Muscle layer of duodenum (tissue), 2 donors: ENCODE results near the gene FAM24B.
"Not testable (repeated sequence)": the region's sequence is repeated elsewhere in the genome, so short reads cannot be mapped to it uniquely, and the experiment has no call there.

Source experiments
- H3K27ac ChIP-seq: one replicate; pipeline ENCODE4 v1.7.0; 2013; ENCODE audit warnings: mild to moderate bottlenecking, low read length
- H3K27me3 ChIP-seq: one replicate; pipeline ENCODE4 v1.7.0; 2013; ENCODE audit warnings: low read depth, mild to moderate bottlenecking, control low read depth, low read length
- H3K36me3 ChIP-seq, 2 donors: one replicate each; pipeline ENCODE4 v1.7.0; 2013; ENCODE audit warnings: low read length in 2 of 2, control low read depth in 1 of 2, mild to moderate bottlenecking in 1 of 2; ENCODE audit not compliant: insufficient read depth in 2 of 2, control insufficient read depth in 1 of 2
- H3K4me1 ChIP-seq, 2 donors: one replicate each; pipeline ENCODE4 v1.7.0; 2013; ENCODE audit warnings: low read length in 2 of 2, mild to moderate bottlenecking in 2 of 2, control low read depth in 1 of 2, moderate library complexity in 1 of 2; ENCODE audit not compliant: insufficient read depth in 2 of 2, control insufficient read depth in 1 of 2
- H3K4me3 ChIP-seq, 2 donors: one replicate each; pipeline ENCODE4 v1.7.0; 2013; ENCODE audit warnings: low read length in 2 of 2, low read depth in 1 of 2, mild to moderate bottlenecking in 1 of 2
- H3K9me3 ChIP-seq, 2 donors: one replicate each; pipeline ENCODE4 v1.7.0; 2013; ENCODE audit warnings: low read length in 2 of 2, control low read depth in 1 of 2, mild to moderate bottlenecking in 1 of 2; ENCODE audit not compliant: control insufficient read depth in 1 of 2
- donor health status: healthy.

The FAM24B gene

GRCh38 chr10:122879339-122880273 is at the start of gene FAM24B:
Gene FAM24B, minus strand, starts transcription at chr10:122879581. Its CDS starts 29,066 bp downstream, at chr10:122850515.
- Histone ChIP-seq H3K27me3 (no peaks in the 10 kb centered on the region), H3K27ac (peak within 1 kb of the TSS; percentile 60), H3K4me1 (peaks cover 10 to 15% of the 10 kb centered on the region in 2 donors), H3K36me3 (no peaks in the 10 kb centered on the region), H3K9me3 (no peaks in the 10 kb centered on the region), H3K4me3 (peak within 1 kb of the TSS; percentile 87 to 89)

- Histone ChIP-seq H3K36me3 (no peaks in the 10 kb centered on the region), H3K27me3 (no peaks in the 10 kb centered on the region), H3K9me3 (peaks cover 0 to 3% of the 10 kb centered on the region in 2 donors), H3K4me3 (no peak overlapping the region), H3K4me1 (no peaks in the 10 kb centered on the region), H3K27ac (no peak overlapping the region)
Observed at GRCh38 chr10:122915700-122916099, 36.3 kb upstream of the FAM24B start.

- Histone ChIP-seq H3K27me3 (no peaks in the 10 kb centered on the region), H3K27ac (no peak overlapping the region), H3K4me3 (no peak overlapping the region), H3K4me1 (no peaks in the 10 kb centered on the region), H3K9me3 (peaks cover 0 to 3% of the 10 kb centered on the region in 2 donors), H3K36me3 (no peaks in the 10 kb centered on the region)
Observed at GRCh38 chr10:122911889-122912484, 32.6 kb upstream of the FAM24B start.

- H3K27ac ChIP-seq: no peak within 1 kb of the TSS
- H3K27me3 ChIP-seq: no peaks in the 10 kb centered on the region
- H3K36me3 ChIP-seq: no peaks in the 10 kb centered on the region
- no peaks in the 10 kb centered on the region for H3K9me3 ChIP-seq
- no peak within 1 kb of the TSS for H3K4me3 ChIP-seq
- no peaks in the 10 kb centered on the region for H3K4me1 ChIP-seq
Observed at GRCh38 chr10:122910310-122910709, 30.9 kb upstream of the FAM24B start, which contains the start of gene FAM24A. Gene FAM24A, plus strand, starts transcription at chr10:122910610. Its CDS starts 1,025 bp downstream, at chr10:122911635.

- H3K4me3 ChIP-seq, H3K36me3 ChIP-seq, H3K9me3 ChIP-seq, H3K27ac ChIP-seq, H3K27me3 ChIP-seq, H3K4me1 ChIP-seq: not testable (repeated sequence)
Observed at GRCh38 chr10:122903861-122904260, 24.5 kb upstream of the FAM24B start.

GRCh38 chr10:122894261-122894944 is 15.0 kb upstream of the FAM24B start:
- H3K27me3 ChIP-seq: no peaks in the 10 kb centered on the region
- H3K9me3 ChIP-seq: no peaks in the 10 kb centered on the region
- no peaks in the 10 kb centered on the region for H3K4me1 ChIP-seq
- H3K36me3 ChIP-seq: no peaks in the 10 kb centered on the region
- H3K4me3 ChIP-seq: no peak overlapping the region
- no peak overlapping the region for H3K27ac ChIP-seq

- Histone ChIP-seq H3K27ac (no peak overlapping the region), H3K27me3 (no peaks in the 10 kb centered on the region), H3K36me3 (no peaks in the 10 kb centered on the region), H3K4me3 (no peak overlapping the region), H3K9me3 (no peaks in the 10 kb centered on the region), H3K4me1 (peaks cover 5 to 7% of the 10 kb centered on the region in 2 donors)
Observed at GRCh38 chr10:122884166-122884565, 4.8 kb upstream of the FAM24B start.

GRCh38 chr10:122882766-122883165 is 3.4 kb upstream of the FAM24B start:
- no peaks in the 10 kb centered on the region for H3K36me3 ChIP-seq
- no peaks in the 10 kb centered on the region for H3K9me3 ChIP-seq
- H3K4me1 ChIP-seq: peaks cover 10 to 15% of the 10 kb centered on the region in 2 donors
- no peak overlapping the region for H3K4me3 ChIP-seq
- H3K27me3 ChIP-seq: no peaks in the 10 kb centered on the region
- H3K27ac ChIP-seq: no peak overlapping the region

- H3K9me3 ChIP-seq: no peaks in the 10 kb centered on the region
- H3K4me3 ChIP-seq: peak overlapping the region; percentile 87 to 89
- peaks cover 10 to 15% of the 10 kb centered on the region in 2 donors for H3K4me1 ChIP-seq
- H3K27ac ChIP-seq: peak overlapping the region; percentile 60
- no peaks in the 10 kb centered on the region for H3K36me3 ChIP-seq
- no peaks in the 10 kb centered on the region for H3K27me3 ChIP-seq
Observed at GRCh38 chr10:122878799-122879338, 512 bp downstream of the FAM24B start.

- Histone ChIP-seq H3K4me3 (no peak overlapping the region), H3K9me3 (no peaks in the 10 kb centered on the region), H3K36me3 (no peaks in the 10 kb centered on the region), H3K4me1 (peaks cover 10 to 15% of the 10 kb centered on the region in 2 donors), H3K27me3 (no peaks in the 10 kb centered on the region), H3K27ac (no peak overlapping the region)
Observed at GRCh38 chr10:122877264-122877663, 2.1 kb downstream of the FAM24B start.

GRCh38 chr10:122876467-122876855 is 2.9 kb downstream of the FAM24B start:
- Histone ChIP-seq H3K36me3 (no peaks in the 10 kb centered on the region), H3K27ac (no peak overlapping the region), H3K27me3 (no peaks in the 10 kb centered on the region), H3K4me3 (no peak overlapping the region), H3K4me1 (peaks cover 10 to 15% of the 10 kb centered on the region in 2 donors), H3K9me3 (no peaks in the 10 kb centered on the region)
